Thyroid gland (tissue), 4 donors: ENCODE measurements around the gene SIRT2. TPM values are rescaled to one million over a fixed set of nuclear protein-coding genes. Genes with fewer than 3 reads are reported as not detected.

Source experiments
- DNase-seq, 2 donors: peaks; one replicate each; pipeline ENCODE4 v3.0.0-alpha.2; 2019
- H3K27ac ChIP-seq, 3 donors: fragments of 200-600 bp; sonication (generic); 1 replicate in 2 of 3; 2 replicates in 1 of 3; pipeline ENCODE4 v1.5.1; 2016 to 2019; ENCODE audit warnings: mild to moderate bottlenecking in 1 of 3, moderate library complexity in 1 of 3
- H3K27me3 ChIP-seq: fragments of 200-600 bp; sonication (generic); one replicate; pipeline ENCODE4 v1.5.1; 2019
- H3K36me3 ChIP-seq, 2 donors: fragments of 200-600 bp; sonication (generic); one replicate each; pipeline ENCODE4 v1.5.1; 2016 to 2019
- H3K4me1 ChIP-seq, 2 donors: fragments of 200-600 bp; sonication (generic); one replicate each; pipeline ENCODE4 v1.5.1; 2017 to 2019
- H3K4me3 ChIP-seq, 3 donors: fragments of 200-600 bp; sonication (generic); replicated peaks in 1 of 3; 1 replicate in 2 of 3; 2 replicates in 1 of 3; pipeline ENCODE4 v1.5.1; 2016; ENCODE audit warnings: mild to moderate bottlenecking in 1 of 3
- H3K9me3 ChIP-seq: fragments of 200-600 bp; sonication (generic); one replicate; pipeline ENCODE4 v1.5.1; 2017
- POLR2A ChIP-seq, 2 donors: fragments of 450-650 bp; IDR thresholded peaks; one replicate each; pipeline ENCODE4 v1.6.1; 2017; ENCODE audit warnings: antibody characterized with exemption in 2 of 2, mild to moderate bottlenecking in 2 of 2, moderate library complexity in 1 of 2
- WGBS, 2 donors: methylation state at CpG; one replicate each; pipeline ENCODE4 v1.1.5; 2017; 5-methylcytosine and 5-hydroxymethylcytosine counted together
- intact Hi-C: fragments of 100-400 bp; cut with DNase I; formaldehyde crosslinking; loops from one replicate; pipeline ENCODE4 v1.15.1; 2023
- total RNA-seq, 4 donors: library from RNA; depleted of rRNA; stranded (reverse); fragments of >200 nt; gene quantifications; one replicate each; pipeline ENCODE4 v1.2.3, GENCODE V29; 2016
- TF ChIP-seq, protein P1 (sequence below), 6 experiments: fragments of 200-600 bp in 3 of 6; fragments of 450-650 bp in 3 of 6; sonication (generic) in 3 of 6; IDR thresholded peaks; one replicate each; pipeline ENCODE4 v1.5.1; 2016 to 2019; ENCODE audit warnings: antibody characterized with exemption in 6 of 6, mild to moderate bottlenecking in 2 of 6, inconsistent platforms in 1 of 6, moderate library complexity in 1 of 6

SIRT2 gene
- total RNA-seq, 4 donors from 2014 or later, result 69.6 to 107 (median 90.7) TPM

DNA sequence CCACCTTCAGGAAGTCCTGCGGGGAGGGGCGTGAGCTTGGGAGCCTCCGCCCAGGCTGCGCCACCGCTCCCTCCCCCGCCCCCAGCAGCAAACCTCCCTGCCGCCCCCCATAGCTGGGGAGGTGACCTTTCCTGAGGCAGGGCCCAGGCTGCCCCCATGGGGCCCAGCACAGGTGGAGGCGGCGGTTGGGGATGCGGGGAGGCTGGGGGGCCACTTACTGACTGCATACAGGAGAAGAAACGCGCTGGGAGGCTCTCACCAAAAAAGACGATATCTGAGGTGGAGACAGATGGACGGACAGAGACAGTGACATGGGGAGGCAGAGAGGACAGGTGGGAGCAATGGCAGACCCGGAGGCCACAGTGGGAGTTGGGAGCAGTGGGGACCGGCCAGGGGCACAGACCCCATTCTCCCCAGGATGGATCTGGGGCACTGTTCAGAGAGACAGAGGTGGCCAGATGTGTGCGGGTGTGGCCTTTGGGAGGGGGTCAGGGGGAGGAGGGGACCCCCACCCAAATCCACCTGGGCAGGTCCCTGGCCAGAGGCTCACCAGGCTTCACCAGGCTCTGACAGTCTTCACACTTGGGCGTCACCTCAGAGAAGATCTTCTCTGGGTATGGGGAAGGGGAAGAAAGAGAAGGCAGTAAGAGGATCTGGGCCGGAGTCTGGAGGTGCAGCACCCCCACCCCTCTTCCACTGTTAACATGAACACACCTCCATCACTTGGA is 18.4 kb downstream of the SIRT2 start:
- no peak for TF ChIP-seq POLR2A (IDR thresholded peaks at IDR 0.05)
- TF ChIP-seq, protein P1, sequence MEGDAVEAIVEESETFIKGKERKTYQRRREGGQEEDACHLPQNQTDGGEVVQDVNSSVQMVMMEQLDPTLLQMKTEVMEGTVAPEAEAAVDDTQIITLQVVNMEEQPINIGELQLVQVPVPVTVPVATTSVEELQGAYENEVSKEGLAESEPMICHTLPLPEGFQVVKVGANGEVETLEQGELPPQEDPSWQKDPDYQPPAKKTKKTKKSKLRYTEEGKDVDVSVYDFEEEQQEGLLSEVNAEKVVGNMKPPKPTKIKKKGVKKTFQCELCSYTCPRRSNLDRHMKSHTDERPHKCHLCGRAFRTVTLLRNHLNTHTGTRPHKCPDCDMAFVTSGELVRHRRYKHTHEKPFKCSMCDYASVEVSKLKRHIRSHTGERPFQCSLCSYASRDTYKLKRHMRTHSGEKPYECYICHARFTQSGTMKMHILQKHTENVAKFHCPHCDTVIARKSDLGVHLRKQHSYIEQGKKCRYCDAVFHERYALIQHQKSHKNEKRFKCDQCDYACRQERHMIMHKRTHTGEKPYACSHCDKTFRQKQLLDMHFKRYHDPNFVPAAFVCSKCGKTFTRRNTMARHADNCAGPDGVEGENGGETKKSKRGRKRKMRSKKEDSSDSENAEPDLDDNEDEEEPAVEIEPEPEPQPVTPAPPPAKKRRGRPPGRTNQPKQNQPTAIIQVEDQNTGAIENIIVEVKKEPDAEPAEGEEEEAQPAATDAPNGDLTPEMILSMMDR (IDR thresholded peaks at IDR 0.05), result no peak
- intact Hi-C loops, result no loop called here
- no peak for DNase-seq
- Histone ChIP-seq H3K27me3 (no peaks in the 10 kb centered on the region), H3K9me3 (no peaks in the 10 kb centered on the region), H3K4me3 (no peak overlapping the region), H3K36me3 (peaks cover 16 to 23% of the 10 kb centered on the region in 2 donors), H3K4me1 (peaks cover 9 to 20% of the 10 kb centered on the region in 2 donors), H3K27ac (no peak overlapping the region)
- WGBS, 2 donors, result 94% methylated on average over 12 to 19 of the region's 19 CpGs

DNA sequence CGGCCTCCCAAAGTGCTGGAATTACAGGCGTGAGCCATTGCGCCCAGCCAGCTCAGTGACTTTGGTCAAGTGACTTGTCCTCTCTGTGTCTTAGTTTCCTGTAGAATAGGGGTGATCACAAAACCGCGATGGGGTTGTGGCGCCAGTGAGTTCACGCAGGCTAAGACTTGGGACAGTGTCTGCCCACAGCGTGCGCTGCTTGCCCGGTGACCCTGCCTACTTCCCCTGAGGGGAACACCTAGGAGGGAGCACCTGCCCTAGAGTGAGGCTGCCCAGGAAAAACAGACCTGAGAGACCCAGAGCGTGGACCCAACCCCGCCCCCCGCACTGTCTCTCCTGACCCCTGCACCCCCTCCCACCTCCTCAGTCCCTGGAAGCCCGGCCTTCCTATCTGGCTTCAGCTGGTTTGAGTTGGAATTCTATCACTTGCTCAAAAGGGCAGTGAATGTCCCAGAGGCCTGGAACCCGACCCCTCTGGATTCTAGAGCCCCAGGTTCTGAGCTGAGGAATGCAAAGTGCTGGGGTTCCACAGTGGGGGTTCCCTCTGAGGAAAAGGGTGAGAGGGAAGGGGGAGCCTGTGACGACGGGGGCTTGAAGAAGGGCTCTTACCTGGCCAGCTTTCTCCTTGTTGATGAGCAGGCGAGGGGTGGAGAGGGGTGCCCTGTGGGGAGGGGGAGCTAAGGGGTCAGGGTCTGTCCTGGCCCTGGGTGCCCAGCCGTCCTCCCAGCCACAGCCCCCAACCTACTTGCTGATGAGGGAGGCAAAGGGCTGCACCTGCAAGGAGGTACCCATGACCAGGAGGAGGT is 19.1 kb downstream of the SIRT2 start:
- WGBS, 2 donors, result 93 to 96% methylated on average over 13 to 18 of the region's 19 CpGs
- H3K27ac ChIP-seq, result no peak overlapping the region
- TF ChIP-seq POLR2A (IDR thresholded peaks at IDR 0.05), result no peak
- TF ChIP-seq, protein P1 (IDR thresholded peaks at IDR 0.05), result no peak
- H3K27me3 ChIP-seq, result no peaks in the 10 kb centered on the region
- no peak for DNase-seq
- intact Hi-C loops, result no loop called here
- no peak overlapping the region for H3K4me3 ChIP-seq
- H3K9me3 ChIP-seq, result no peaks in the 10 kb centered on the region
- H3K36me3 ChIP-seq, result peaks cover 16 to 23% of the 10 kb centered on the region in 2 donors
- H3K4me1 ChIP-seq, result peaks cover 9 to 18% of the 10 kb centered on the region in 2 donors

DNA sequence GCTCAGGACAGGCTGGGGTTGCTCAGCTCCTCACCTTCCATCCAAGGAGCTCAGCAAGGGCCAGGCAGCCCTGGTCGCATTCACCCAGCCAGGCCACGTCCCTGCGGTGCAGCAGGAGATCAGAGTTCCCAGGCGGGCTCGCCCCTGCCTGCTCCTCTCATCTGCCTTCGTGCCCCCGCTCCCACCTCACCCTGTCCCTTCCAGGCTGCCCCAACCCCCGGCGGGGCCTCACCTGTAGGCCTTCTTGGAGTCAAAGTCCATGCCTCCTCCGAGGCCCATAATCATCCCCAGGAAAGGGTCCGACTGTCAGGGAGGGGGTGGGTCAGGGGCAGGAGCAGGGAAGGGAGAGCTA is 20.0 kb downstream of the SIRT2 start:
- H3K4me1 ChIP-seq, result peaks cover 9 to 18% of the 10 kb centered on the region in 2 donors
- DNase-seq, result no peak
- H3K4me3 ChIP-seq, result no peak overlapping the region
- TF ChIP-seq, protein P1 (IDR thresholded peaks at IDR 0.05), result no peak
- no peak for TF ChIP-seq POLR2A (IDR thresholded peaks at IDR 0.05)
- WGBS, 2 donors, result 90 to 98% methylated on average over 10 to 11 of the region's 11 CpGs
- intact Hi-C loops, result no loop called here
- no peaks in the 10 kb centered on the region for H3K9me3 ChIP-seq
- peaks cover 16 to 23% of the 10 kb centered on the region in 2 donors for H3K36me3 ChIP-seq
- no peaks in the 10 kb centered on the region for H3K27me3 ChIP-seq
- no peak overlapping the region for H3K27ac ChIP-seq

DNA sequence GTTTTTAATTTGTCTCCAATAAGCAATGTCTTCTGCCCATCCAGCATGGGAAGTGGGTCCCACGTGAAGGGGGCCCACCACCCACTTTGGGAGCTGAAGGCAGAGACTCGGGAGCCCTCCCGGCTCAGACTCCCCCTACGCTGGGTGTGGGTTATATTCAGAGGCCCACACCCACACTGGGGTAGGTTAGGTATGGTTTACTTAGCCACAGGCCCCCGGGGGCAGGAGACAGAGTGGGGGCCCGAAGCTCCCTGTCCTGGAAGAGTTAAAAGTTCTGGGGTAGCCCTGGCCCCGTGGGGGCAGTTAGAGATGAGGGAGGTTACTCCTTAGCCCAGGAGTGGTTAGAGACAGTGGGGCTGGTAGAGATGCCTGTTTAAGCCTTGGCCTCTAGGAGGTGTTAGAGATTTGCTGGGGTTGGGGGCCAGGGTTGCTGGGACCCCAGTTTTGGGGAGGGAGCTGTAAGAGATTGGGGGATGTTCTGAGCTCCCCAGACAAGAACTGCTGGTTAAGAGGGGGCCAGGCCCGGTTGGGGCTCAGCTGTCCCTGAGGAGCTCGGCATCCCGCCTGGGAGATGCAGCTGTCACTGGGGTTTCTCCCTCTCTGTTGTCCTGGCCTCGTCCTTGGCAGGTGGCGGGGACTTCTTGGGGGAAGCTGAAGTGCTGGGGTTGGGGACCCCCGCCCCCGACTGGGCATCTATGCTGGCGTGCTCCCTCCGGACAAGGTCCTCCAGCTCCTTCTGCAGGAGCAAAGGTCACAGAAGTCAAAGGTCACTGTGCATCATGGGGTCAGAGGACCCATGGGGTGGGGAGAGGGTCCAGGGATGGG is 20.6 kb downstream of the SIRT2 start:
- DNase-seq, result no peak
- Histone ChIP-seq H3K27ac (peak overlapping the region in 2 of 3 donors; percentile 17 to 37), H3K36me3 (peaks cover 16 to 23% of the 10 kb centered on the region in 2 donors), H3K4me1 (peaks cover 9 to 18% of the 10 kb centered on the region in 2 donors), H3K9me3 (no peaks in the 10 kb centered on the region), H3K27me3 (no peaks in the 10 kb centered on the region), H3K4me3 (no peak overlapping the region)
- intact Hi-C loops, result no loop called here
- WGBS, 2 donors, result 83 to 85% methylated on average over 9 to 14 of the region's 16 CpGs
- no peak for TF ChIP-seq POLR2A (IDR thresholded peaks at IDR 0.05)
- TF ChIP-seq, protein P1 (IDR thresholded peaks at IDR 0.05), result no peak
